ENCODE results near the gene CDH22. TPM values are rescaled to one million over a fixed set of nuclear protein-coding genes. Genes with fewer than 3 reads are reported as not detected.

CDH22 gene
- total RNA-seq, 1 experiment from 2014 or later, result not detected

GRCh38 chr20:46303176-46303956 lies 4.9 kb downstream of the CDH22 start:
- BruUV-seq (replicated peaks), result no TSS peak
- H3K27ac Mint-ChIP-seq (ENCODE audit: low read depth, unreplicated experiment), result no peak overlapping the region
- H3K4me3 Mint-ChIP-seq (ENCODE audit: unreplicated experiment), result no peak overlapping the region
- POLR2A ChIA-PET, result interaction anchor here (0.6 kb wide), 1 partner anchor 171 kb away, joined by 5 read pairs; no protein-coding TSS in a partner anchor
- no peaks in the 10 kb centered on the region for H3K4me1 Mint-ChIP-seq (ENCODE audit: insufficient read depth, unreplicated experiment)
- peaks cover 53% of the 10 kb centered on the region for H3K27me3 Mint-ChIP-seq (ENCODE audit: insufficient read depth, unreplicated experiment)
- CTCF ChIA-PET, result interaction anchor here (0.6 kb wide), 1 partner anchor 205 kb away, joined by 4 read pairs; no protein-coding TSS in a partner anchor
- H3K9me3 Mint-ChIP-seq (ENCODE audit: unreplicated experiment), result no peaks in the 10 kb centered on the region
- intact Hi-C loops (cut with micrococcal nuclease), result no loop called here
- no peaks in the 10 kb centered on the region for H3K36me3 Mint-ChIP-seq (ENCODE audit: insufficient read depth, unreplicated experiment)
- TF ChIP-seq CTCF (IDR thresholded peaks at IDR 0.05; ENCODE audit: unreplicated experiment), result no peak
- DNase-seq (ENCODE audit: unreplicated experiment), result no peak

- CTCF ChIA-PET, result interaction anchor here (0.6 to 1.9 kb wide), 3 partner anchors 15 to 172 kb away, joined by 3 to 6 read pairs (median 4); no protein-coding TSS in a partner anchor
- intact Hi-C loops (cut with micrococcal nuclease), result no loop called here
Observed at GRCh38 chr20:46302106-46302505, 6.2 kb downstream of the CDH22 start.

GRCh38 chr20:46300281-46300680 lies 8.0 kb downstream of the CDH22 start:
- Mint-ChIP-seq H3K4me1 (ENCODE audit: insufficient read depth, unreplicated experiment) (no peaks in the 10 kb centered on the region), H3K4me3 (ENCODE audit: unreplicated experiment) (no peak overlapping the region), H3K9me3 (ENCODE audit: unreplicated experiment) (no peaks in the 10 kb centered on the region), H3K27me3 (ENCODE audit: insufficient read depth, unreplicated experiment) (peaks cover 70% of the 10 kb centered on the region), H3K36me3 (ENCODE audit: insufficient read depth, unreplicated experiment) (no peaks in the 10 kb centered on the region), H3K27ac (ENCODE audit: low read depth, unreplicated experiment) (no peak overlapping the region)
- POLR2A ChIA-PET, result no interaction called here
- no peak for TF ChIP-seq CTCF (IDR thresholded peaks at IDR 0.05; ENCODE audit: unreplicated experiment)
- intact Hi-C loops (cut with micrococcal nuclease), result no loop called here
- no peak for DNase-seq (ENCODE audit: unreplicated experiment)
- no TSS peak for BruUV-seq (replicated peaks)
- CTCF ChIA-PET, result no interaction called here

More at GRCh38 chr20:46302106-46302505, 6.2 kb downstream of the CDH22 start:
- H3K4me1 Mint-ChIP-seq (ENCODE audit: insufficient read depth, unreplicated experiment), result no peaks in the 10 kb centered on the region
- no peak for DNase-seq (ENCODE audit: unreplicated experiment)
- peaks cover 64% of the 10 kb centered on the region for H3K27me3 Mint-ChIP-seq (ENCODE audit: insufficient read depth, unreplicated experiment)
- H3K36me3 Mint-ChIP-seq (ENCODE audit: insufficient read depth, unreplicated experiment), result no peaks in the 10 kb centered on the region
- BruUV-seq (replicated peaks), result no TSS peak
- H3K4me3 Mint-ChIP-seq (ENCODE audit: unreplicated experiment), result no peak overlapping the region
- no peak for TF ChIP-seq CTCF (IDR thresholded peaks at IDR 0.05; ENCODE audit: unreplicated experiment)
- no peak overlapping the region for H3K27ac Mint-ChIP-seq (ENCODE audit: low read depth, unreplicated experiment)
- POLR2A ChIA-PET, result interaction anchor here (0.7 kb wide), 1 partner anchor 149 kb away, joined by 3 read pairs; no protein-coding TSS in a partner anchor
- no peaks in the 10 kb centered on the region for H3K9me3 Mint-ChIP-seq (ENCODE audit: unreplicated experiment)

- no peak overlapping the region for H3K27ac Mint-ChIP-seq (ENCODE audit: low read depth, unreplicated experiment)
- peaks cover 72% of the 10 kb centered on the region for H3K27me3 Mint-ChIP-seq (ENCODE audit: insufficient read depth, unreplicated experiment)
- no peaks in the 10 kb centered on the region for H3K4me1 Mint-ChIP-seq (ENCODE audit: insufficient read depth, unreplicated experiment)
- BruUV-seq (replicated peaks), result no TSS peak
- DNase-seq (ENCODE audit: unreplicated experiment), result no peak
- no peaks in the 10 kb centered on the region for H3K36me3 Mint-ChIP-seq (ENCODE audit: insufficient read depth, unreplicated experiment)
- TF ChIP-seq CTCF (IDR thresholded peaks at IDR 0.05; ENCODE audit: unreplicated experiment), result no peak
- CTCF ChIA-PET, result interaction anchor here (0.7 to 1.2 kb wide), 3 partner anchors 8 to 44 kb away, joined by 3 read pairs; no protein-coding TSS in a partner anchor
- no peaks in the 10 kb centered on the region for H3K9me3 Mint-ChIP-seq (ENCODE audit: unreplicated experiment)
- no peak overlapping the region for H3K4me3 Mint-ChIP-seq (ENCODE audit: unreplicated experiment)
- intact Hi-C loops (cut with micrococcal nuclease), result no loop called here
- POLR2A ChIA-PET, result interaction anchor here (0.7 kb wide), 1 partner anchor 182 kb away, joined by 3 read pairs; no protein-coding TSS in a partner anchor
Observed at GRCh38 chr20:46299078-46299477, 9.2 kb downstream of the CDH22 start.
